Astrocyte of the cerebellum (primary cell): ENCODE measurements around the gene NELL2.

Source experiments
- DNase-seq: peaks from one replicate; pipeline ENCODE4 v3.0.0-alpha.2; 2011; ENCODE audit warnings: low read depth
- H3K4me3 ChIP-seq: 2 replicates; pipeline ENCODE4 v1.5.1; 2011; ENCODE audit warnings: mild to moderate bottlenecking, low read depth, low read length, moderate library complexity
- CTCF ChIP-seq: IDR thresholded peaks from 2 replicates; pipeline ENCODE4 v1.5.1; 2012; ENCODE audit warnings: low read length, low read depth, moderate library complexity, mild to moderate bottlenecking; ENCODE audit errors: missing control alignments
- in situ Hi-C: cut with HindIII; loops from 2 replicates; pipeline ENCODE4 v1.10.0; 2017; ENCODE audit warnings: low sequenced_read_pairs

NELL2 gene

GRCh38 chr12:44497044-44497443 lies 379.1 kb downstream of the NELL2 start:
- no peak for TF ChIP-seq CTCF
- no peak overlapping the region for H3K4me3 ChIP-seq
- in situ Hi-C loops, result no loop called here
- no peak for DNase-seq

- no peak for TF ChIP-seq CTCF
- in situ Hi-C loops, result no loop called here
- no peak overlapping the region for H3K4me3 ChIP-seq
- no peak for DNase-seq
Observed at GRCh38 chr12:44490181-44490580, 385.9 kb downstream of the NELL2 start.

- H3K4me3 ChIP-seq, result no peak overlapping the region
- in situ Hi-C loops, result no loop called here
- DNase-seq, result no peak
- TF ChIP-seq CTCF, result no peak
Observed at GRCh38 chr12:44488180-44488579, 387.9 kb downstream of the NELL2 start.

GRCh38 chr12:44484862-44485261 lies 391.3 kb downstream of the NELL2 start:
- TF ChIP-seq CTCF, result no peak
- no peak overlapping the region for H3K4me3 ChIP-seq
- no peak for DNase-seq
- in situ Hi-C loops, result no loop called here

- in situ Hi-C loops, result no loop called here
- DNase-seq, result no peak
- no peak for TF ChIP-seq CTCF
- H3K4me3 ChIP-seq, result no peak overlapping the region
Observed at GRCh38 chr12:44477331-44477980, 398.7 kb downstream of the NELL2 start.

- no peak overlapping the region for H3K4me3 ChIP-seq
- in situ Hi-C loops, result no loop called here
- no peak for DNase-seq
- no peak for TF ChIP-seq CTCF
Observed at GRCh38 chr12:44476683-44477082, 399.4 kb downstream of the NELL2 start.

GRCh38 chr12:44465139-44465538 lies 411.0 kb downstream of the NELL2 start:
- in situ Hi-C loops, result no loop called here
- no peak overlapping the region for H3K4me3 ChIP-seq
- no peak for DNase-seq
- no peak for TF ChIP-seq CTCF
